Mesodermal cell (in vitro differentiated cells): ENCODE data around the gene SNRNP70.
"Not testable (repeated sequence)": the region's sequence is repeated elsewhere in the genome, so short reads cannot be mapped to it uniquely, and the experiment has no call there.

Experiments
- H3K27ac ChIP-seq: 2 replicates; pipeline ENCODE4 v1.7.0; 2013; ENCODE audit warnings: mild to moderate bottlenecking, low read depth, low read length, moderate library complexity; ENCODE audit not compliant: severe bottlenecking
- H3K36me3 ChIP-seq: 2 replicates; pipeline ENCODE4 v1.7.1; 2013; ENCODE audit warnings: mild to moderate bottlenecking, low read length, moderate library complexity; ENCODE audit not compliant: control insufficient read depth, insufficient read depth
- H3K4me1 ChIP-seq: one replicate; pipeline ENCODE4 v1.7.1; 2013; ENCODE audit warnings: mild to moderate bottlenecking, low read length; ENCODE audit not compliant: insufficient read depth, control insufficient read depth, poor library complexity, severe bottlenecking
- H3K4me3 ChIP-seq: 2 replicates; pipeline ENCODE4 v1.7.0; 2013; ENCODE audit warnings: low read length, control low read depth, mild to moderate bottlenecking; ENCODE audit not compliant: insufficient read depth, poor library complexity, severe bottlenecking; ENCODE audit errors: extremely low read depth
- H3K9me3 ChIP-seq: 2 replicates; pipeline ENCODE4 v1.7.1; 2013; ENCODE audit warnings: mild to moderate bottlenecking, low read length, moderate library complexity; ENCODE audit not compliant: control insufficient read depth
- WGBS, 2 experiments: methylation state at CpG; one replicate each; pipeline ENCODE4 v1.1.5; 2013; ENCODE audit warnings: missing lambda C conversion rate in 2 of 2; ENCODE audit not compliant: insufficient coverage in 2 of 2; 5-methylcytosine and 5-hydroxymethylcytosine counted together

Gene SNRNP70

DNA sequence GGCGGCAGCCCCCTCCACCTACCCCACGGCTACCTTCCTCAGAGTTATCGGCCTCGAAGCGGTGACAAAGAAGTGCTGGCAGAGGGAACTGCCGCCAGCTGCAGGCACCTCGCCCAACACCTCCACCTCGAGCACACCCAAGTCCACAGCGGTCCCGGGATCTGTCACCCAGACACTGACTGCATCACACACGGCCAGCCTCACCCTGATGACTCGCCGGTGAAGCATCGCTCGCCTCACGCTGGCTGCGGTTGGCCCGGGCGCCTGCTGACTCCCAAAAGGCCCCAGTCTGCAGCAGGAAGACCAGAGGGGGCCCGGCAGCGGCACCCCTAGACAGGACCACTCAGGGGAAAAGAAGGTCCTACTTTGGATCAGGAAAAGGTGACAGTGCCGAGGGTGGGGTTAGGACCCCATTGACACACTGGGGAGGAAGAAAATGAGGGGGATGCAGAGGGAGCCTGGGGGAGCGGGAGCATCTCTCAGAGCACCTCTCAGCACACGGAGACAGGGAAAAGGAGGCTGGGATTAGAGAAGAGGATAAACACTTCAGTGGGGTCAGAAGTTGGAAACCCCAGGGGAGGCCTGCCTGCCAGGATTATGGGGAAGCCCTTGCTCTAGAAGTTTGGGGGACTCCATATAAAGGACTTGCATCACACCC, 34.7 kb upstream of the SNRNP70 start:
- not testable (repeated sequence) for H3K4me1 ChIP-seq, H3K9me3 ChIP-seq, H3K4me3 ChIP-seq, H3K27ac ChIP-seq, H3K36me3 ChIP-seq
- whole genome bisulfite sequencing, 2 experiments, result 76 to 77% methylated on average over 18 to 21 of the region's 24 CpGs

DNA sequence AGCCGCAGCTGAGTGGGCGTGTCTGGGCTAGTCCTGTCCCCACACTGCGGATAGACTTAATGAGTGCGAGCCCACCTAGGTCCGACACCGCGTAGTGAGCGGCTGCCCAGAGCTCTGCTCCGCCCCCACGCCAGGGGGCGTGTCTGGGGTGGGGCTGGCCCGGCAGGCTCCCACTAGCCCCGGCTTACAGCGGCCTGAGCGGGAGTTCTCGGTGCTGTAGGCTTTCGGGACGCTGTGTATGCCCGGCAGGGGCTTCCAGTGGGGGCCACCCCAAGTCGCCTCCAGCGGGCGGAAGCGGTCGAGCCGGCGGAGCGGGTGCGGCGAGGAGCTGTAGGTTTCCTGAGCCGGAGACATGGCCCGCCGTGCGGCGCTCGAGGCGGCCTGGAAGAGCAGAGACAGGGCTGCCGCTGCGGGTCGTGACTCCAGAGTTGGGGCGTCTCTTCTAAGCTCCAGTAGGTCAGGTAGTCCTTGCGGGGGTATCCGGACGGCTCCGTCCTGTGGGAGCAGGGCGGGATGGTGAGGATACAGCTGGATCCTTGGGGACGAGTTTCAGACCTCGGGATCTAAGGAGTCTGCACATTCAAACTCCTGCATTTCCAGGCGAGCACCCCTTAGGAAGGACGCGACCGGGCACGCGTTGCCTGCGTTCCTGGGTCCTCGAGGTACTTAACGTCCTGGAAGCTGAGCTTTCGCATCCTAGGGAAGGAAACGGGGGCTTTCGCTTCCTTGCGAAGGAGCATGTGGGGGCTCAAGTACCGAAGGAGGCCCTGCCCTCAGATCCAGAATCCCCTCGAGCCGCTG, 28.9 kb upstream of the SNRNP70 start:
- WGBS, 2 experiments, result 3% methylated on average over 43 to 51 of the region's 63 CpGs
- H3K9me3 ChIP-seq, result no peaks in the 10 kb centered on the region
- H3K4me3 ChIP-seq, result peak overlapping the region; percentile 44
- no peaks in the 10 kb centered on the region for H3K4me1 ChIP-seq
- H3K36me3 ChIP-seq, result no peaks in the 10 kb centered on the region
- H3K27ac ChIP-seq, result no peak overlapping the region

DNA sequence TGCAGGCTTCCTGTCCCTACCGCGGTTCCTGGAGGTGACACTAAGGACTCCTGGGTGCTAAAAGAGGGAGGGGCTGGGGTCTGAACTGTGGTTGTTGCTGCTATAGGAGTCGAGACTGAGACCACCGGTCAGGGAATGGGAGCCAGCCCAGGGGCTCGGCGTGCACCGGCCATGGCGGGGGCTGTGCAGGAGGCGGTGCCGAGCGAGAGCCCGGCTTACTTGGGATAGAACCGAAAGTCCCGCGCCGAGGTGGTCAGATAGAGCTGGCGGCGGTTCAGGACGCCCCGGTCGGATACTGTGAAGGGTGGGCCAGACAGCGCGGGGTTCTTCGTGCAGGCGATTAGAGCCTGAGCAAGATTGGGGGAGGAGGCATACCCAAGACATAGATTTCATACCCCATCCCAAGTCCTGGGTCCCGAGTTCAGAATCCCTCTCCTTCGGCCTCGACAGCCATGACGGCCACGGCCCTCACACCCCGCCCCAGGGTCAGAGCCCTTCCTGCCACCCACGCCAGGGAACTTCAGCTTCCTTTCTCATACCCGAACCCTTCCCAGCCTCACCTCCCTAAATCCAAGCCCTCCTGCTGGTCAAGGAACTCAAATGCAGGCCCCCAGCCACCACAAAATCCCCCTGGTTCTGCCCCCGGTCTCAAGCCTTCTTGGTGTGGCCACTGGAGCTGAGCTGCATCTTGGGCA, 28.2 kb upstream of the SNRNP70 start:
- H3K4me1 ChIP-seq, result not testable (repeated sequence)
- peak overlapping the region; percentile 44 for H3K4me3 ChIP-seq
- 23 to 32% methylated on average over 11 to 25 of the region's 34 CpGs for WGBS, 2 experiments

GRCh38 chr19:49057636-49058234, 27.5 kb upstream of the SNRNP70 start, which contains the start of gene CGB7:
Gene CGB7 (minus strand): TSS chr19:49057749. CDS start chr19:49055375, 2,374 bp downstream.
- Histone ChIP-seq H3K36me3 (no peaks in the 10 kb centered on the region), H3K9me3 (no peaks in the 10 kb centered on the region), H3K27ac (no peak within 1 kb of the TSS), H3K4me1 (no peaks in the 10 kb centered on the region), H3K4me3 (peak within 1 kb of the TSS; percentile 44)
- WGBS, 2 experiments, result 10 to 14% methylated on average over 29 to 31 of the region's 38 CpGs

More for the DNA sequence above, 28.2 kb upstream of the SNRNP70 start:
- H3K27ac ChIP-seq, H3K36me3 ChIP-seq, H3K9me3 ChIP-seq: not testable (repeated sequence)

DNA sequence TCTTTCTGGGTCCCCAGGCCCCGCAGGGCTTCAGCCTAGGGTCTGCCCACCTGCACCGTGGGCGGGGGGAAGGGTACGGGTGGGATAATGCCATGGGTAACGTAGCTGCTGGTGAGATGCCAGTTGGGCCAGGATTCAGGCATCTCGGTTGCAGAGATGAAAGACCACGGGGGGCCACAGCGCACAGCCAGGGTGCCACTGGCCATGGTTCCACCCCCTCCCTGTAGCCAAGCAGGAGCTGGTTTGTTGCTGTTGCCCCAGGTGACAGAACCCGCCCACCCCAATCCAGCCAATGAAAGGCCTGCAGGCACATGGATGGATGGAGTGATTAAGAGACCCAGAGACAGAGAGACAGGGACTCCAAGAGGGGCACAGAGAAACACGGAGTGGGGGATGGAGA, 26.7 kb upstream of the SNRNP70 start:
- Histone ChIP-seq H3K27ac (no peak overlapping the region), H3K4me1 (no peaks in the 10 kb centered on the region), H3K4me3 (no peak overlapping the region), H3K9me3 (no peaks in the 10 kb centered on the region), H3K36me3 (no peaks in the 10 kb centered on the region)
- WGBS, 2 experiments, result 80 to 81% methylated on average over 7 to 8 of the region's 10 CpGs

DNA sequence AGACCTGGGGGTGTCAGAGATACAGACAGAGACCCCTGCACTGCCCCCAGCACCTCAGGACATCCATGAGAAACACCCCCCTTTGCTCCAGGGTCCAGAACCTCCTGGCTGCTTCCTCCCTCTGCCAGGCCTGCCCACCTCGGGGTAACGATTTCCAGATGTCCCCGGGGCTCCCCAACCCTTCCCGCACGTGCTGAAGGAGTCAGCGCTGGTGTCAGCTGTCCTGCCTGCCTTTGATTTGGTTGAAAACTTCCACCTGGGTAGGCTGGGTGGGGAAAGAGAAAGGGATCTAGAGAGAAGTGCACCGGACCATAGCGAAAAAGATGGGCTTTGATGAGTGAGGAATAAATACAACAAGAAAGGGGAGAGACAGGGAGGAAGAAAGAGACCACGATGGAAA, 26.2 kb upstream of the SNRNP70 start:
- no peak overlapping the region for H3K27ac ChIP-seq
- 93 to 96% methylated on average over 7 to 9 of the region's 9 CpGs for WGBS, 2 experiments

GRCh38 chr19:49061000-49061399, 24.3 kb upstream of the SNRNP70 start:
- WGBS, 2 experiments, result 80 to 89% methylated on average over 1 to 2 of the region's 2 CpGs

More for the DNA sequence above, 26.2 kb upstream of the SNRNP70 start:
- Histone ChIP-seq H3K36me3 (no peaks in the 10 kb centered on the region), H3K4me1 (no peaks in the 10 kb centered on the region), H3K9me3 (no peaks in the 10 kb centered on the region), H3K4me3 (no peak overlapping the region)

GRCh38 chr19:49061445-49061844, 23.8 kb upstream of the SNRNP70 start:
- Histone ChIP-seq H3K9me3 (no peaks in the 10 kb centered on the region), H3K36me3 (no peaks in the 10 kb centered on the region), H3K4me3 (no peak overlapping the region), H3K4me1 (peaks cover 11% of the 10 kb centered on the region), H3K27ac (no peak overlapping the region)
- WGBS, 2 experiments, result 84 to 91% methylated on average over 20 to 25 of the region's 25 CpGs

More at GRCh38 chr19:49061000-49061399, 24.3 kb upstream of the SNRNP70 start:
- Histone ChIP-seq H3K36me3 (no peaks in the 10 kb centered on the region), H3K4me1 (peaks cover 11% of the 10 kb centered on the region), H3K4me3 (no peak overlapping the region), H3K27ac (no peak overlapping the region), H3K9me3 (no peaks in the 10 kb centered on the region)

DNA sequence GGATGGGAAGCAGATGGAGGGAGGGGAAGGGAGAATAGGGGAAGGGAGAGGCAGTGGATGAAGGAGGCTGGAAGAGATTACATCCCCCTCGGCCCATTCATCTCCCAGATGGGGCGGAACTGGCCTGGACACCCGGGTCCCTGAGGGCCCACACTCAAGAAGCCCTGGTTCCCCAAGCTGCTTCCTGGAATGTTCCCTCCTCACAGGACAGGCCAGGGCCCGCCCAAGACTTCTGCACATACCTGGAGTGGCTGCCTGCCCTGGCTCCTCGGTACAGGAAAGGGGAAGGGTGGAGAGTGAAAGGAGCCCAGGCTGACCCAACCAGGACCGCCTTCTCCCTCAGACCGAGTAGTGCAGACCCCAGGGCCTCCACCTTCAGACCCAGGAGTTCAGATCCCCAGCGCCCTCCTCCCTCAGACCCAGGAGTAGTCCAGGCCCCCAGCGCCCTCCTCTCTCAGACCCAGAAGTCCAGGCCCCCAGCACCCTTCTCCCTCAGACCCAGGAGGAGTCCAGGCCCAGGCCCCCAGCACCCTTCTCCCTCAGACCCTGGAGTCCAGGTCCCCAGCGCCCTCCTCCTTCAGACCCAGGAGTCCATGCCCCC, 21.1 kb upstream of the SNRNP70 start:
- Histone ChIP-seq H3K27ac (no peak overlapping the region), H3K36me3 (no peaks in the 10 kb centered on the region), H3K4me1 (peaks cover 11% of the 10 kb centered on the region), H3K4me3 (peak overlapping the region; percentile 35), H3K9me3 (no peaks in the 10 kb centered on the region)
- WGBS, 2 experiments, result 68 to 76% methylated on average over 4 to 8 of the region's 10 CpGs
